MCF 10A (cell line): ENCODE measurements around the gene CDX2. TPM values are rescaled to one million over a fixed set of nuclear protein-coding genes. Genes with fewer than 3 reads are reported as not detected.

ENCODE experiments used
- BruUV-seq: library from RNA; stranded (reverse); fragments of 400-500 nt; replicated peaks from 2 replicates; lab custom pipeline; 2021; lab: Mats Ljungman, UMichigan
- CTCF ChIA-PET: fragments of 300-600 bp; sonication (Branson Sonifier 250); formaldehyde crosslinking; extraction: SDS; loops from one replicate; lab custom pipeline; 2021; ENCODE audit warnings: antibody characterized with exemption, inconsistent platforms; lab: Yijun Ruan, JAX
- POLR2A ChIA-PET: fragments of 300-600, 350-650 bp; sonication (Branson Sonifier 250); formaldehyde crosslinking; extraction: SDS; loops from one replicate; lab custom pipeline; 2020; ENCODE audit warnings: antibody characterized with exemption, inconsistent platforms; lab: Yijun Ruan, JAX
- DNase-seq: peaks from one replicate; pipeline ENCODE4 v3.0.0-alpha.2; 2018; ENCODE audit not compliant: unreplicated experiment
- H3K27ac Mint-ChIP-seq: one replicate; pipeline ENCODE4 v1.8.0; 2022; ENCODE audit warnings: mild to moderate bottlenecking, low read depth, mixed read lengths; ENCODE audit not compliant: unreplicated experiment
- H3K27me3 Mint-ChIP-seq: one replicate; pipeline ENCODE4 v1.8.0; 2022; ENCODE audit warnings: mixed read lengths; ENCODE audit not compliant: insufficient read depth, unreplicated experiment
- H3K36me3 Mint-ChIP-seq: one replicate; pipeline ENCODE4 v1.8.0; 2022; ENCODE audit warnings: mild to moderate bottlenecking, moderate library complexity, mixed read lengths; ENCODE audit not compliant: insufficient read depth, unreplicated experiment
- H3K4me1 Mint-ChIP-seq: one replicate; pipeline ENCODE4 v1.8.0; 2022; ENCODE audit warnings: mixed read lengths; ENCODE audit not compliant: insufficient read depth, unreplicated experiment
- H3K4me3 Mint-ChIP-seq: one replicate; pipeline ENCODE4 v1.8.0; 2022; ENCODE audit warnings: mild to moderate bottlenecking, moderate library complexity, mixed read lengths; ENCODE audit not compliant: unreplicated experiment
- H3K9me3 Mint-ChIP-seq: one replicate; pipeline ENCODE4 v1.8.0; 2022; ENCODE audit warnings: mixed read lengths; ENCODE audit not compliant: unreplicated experiment
- intact Hi-C: fragments of 100-400 bp; cut with micrococcal nuclease; formaldehyde crosslinking; loops from 2 replicates; pipeline ENCODE4 v1.14.1; 2022
- total RNA-seq: library from RNA; stranded (reverse); gene quantifications from 2 replicates; pipeline ENCODE4 v1.2.3, GENCODE V29; 2022
- TF ChIP-seq, protein P1 (sequence below): fragments of 200-600 bp; IDR thresholded peaks from one replicate; pipeline ENCODE4 v1.8.0; 2022; ENCODE audit warnings: antibody characterized with exemption, mild to moderate bottlenecking; ENCODE audit not compliant: unreplicated experiment

CDX2 gene
- total RNA-seq, 1 experiment from 2014 or later: not detected

DNA sequence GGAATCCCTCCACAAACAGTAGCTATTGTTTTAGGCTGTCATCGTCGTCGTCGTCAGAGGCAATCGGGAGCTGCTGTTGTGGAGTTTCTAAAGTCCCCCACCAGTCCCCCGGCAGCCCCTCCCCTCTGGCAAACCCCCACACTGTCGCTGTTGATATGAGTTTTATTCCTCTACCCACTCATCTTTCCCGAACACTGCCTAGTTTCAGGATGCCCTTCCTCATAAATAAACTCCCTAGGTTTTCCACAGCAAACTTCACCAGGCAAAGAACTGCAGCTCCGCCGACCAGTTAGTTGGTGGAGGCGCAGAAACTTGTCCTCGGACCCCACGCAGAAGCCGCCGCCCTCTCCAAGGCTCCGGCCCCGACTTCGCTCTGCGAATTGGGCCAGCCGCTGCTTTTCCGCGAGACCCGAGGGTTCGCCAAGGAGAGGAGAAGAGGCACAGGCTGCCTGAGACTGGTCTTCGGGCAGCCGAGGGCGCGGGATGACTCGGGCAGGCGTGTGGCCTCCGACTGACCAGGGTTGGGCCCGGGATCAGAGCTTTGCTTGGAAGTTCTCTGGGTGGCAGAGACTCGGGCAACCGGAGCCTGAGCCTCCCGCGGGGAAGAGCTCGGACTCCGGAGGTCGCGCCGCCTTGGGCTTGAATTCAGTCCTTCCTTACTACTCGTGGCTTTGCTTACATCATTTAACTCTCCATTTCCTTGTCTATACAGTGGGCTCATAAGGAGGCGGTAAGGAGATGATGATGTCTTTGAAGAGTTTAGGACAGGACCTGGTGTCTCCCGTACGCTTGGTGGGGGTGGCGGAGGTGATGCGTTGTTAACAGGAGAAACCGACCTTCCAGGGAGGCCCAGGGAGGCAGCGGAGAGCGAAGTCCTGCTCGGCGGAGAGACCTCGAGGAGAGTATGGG, 41.4 kb downstream of the CDX2 start:
- no peaks in the 10 kb centered on the region for H3K9me3 Mint-ChIP-seq
- POLR2A ChIA-PET: interaction anchor here (0.5 kb wide), 1 partner anchor 1706 kb away, joined by 3 read pairs; the partner anchor contains the start of gene RNF6
- H3K27me3 Mint-ChIP-seq: peaks cover 75% of the 10 kb centered on the region
- no peak for DNase-seq
- peaks cover 6% of the 10 kb centered on the region for H3K36me3 Mint-ChIP-seq
- CTCF ChIA-PET: no interaction called here
- no peaks in the 10 kb centered on the region for H3K4me1 Mint-ChIP-seq
- BruUV-seq: no TSS peak
- no peak overlapping the region for H3K4me3 Mint-ChIP-seq
- intact Hi-C loops: no loop called here
- TF ChIP-seq, protein P1, sequence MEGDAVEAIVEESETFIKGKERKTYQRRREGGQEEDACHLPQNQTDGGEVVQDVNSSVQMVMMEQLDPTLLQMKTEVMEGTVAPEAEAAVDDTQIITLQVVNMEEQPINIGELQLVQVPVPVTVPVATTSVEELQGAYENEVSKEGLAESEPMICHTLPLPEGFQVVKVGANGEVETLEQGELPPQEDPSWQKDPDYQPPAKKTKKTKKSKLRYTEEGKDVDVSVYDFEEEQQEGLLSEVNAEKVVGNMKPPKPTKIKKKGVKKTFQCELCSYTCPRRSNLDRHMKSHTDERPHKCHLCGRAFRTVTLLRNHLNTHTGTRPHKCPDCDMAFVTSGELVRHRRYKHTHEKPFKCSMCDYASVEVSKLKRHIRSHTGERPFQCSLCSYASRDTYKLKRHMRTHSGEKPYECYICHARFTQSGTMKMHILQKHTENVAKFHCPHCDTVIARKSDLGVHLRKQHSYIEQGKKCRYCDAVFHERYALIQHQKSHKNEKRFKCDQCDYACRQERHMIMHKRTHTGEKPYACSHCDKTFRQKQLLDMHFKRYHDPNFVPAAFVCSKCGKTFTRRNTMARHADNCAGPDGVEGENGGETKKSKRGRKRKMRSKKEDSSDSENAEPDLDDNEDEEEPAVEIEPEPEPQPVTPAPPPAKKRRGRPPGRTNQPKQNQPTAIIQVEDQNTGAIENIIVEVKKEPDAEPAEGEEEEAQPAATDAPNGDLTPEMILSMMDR: no peak
- H3K27ac Mint-ChIP-seq: no peak overlapping the region

DNA sequence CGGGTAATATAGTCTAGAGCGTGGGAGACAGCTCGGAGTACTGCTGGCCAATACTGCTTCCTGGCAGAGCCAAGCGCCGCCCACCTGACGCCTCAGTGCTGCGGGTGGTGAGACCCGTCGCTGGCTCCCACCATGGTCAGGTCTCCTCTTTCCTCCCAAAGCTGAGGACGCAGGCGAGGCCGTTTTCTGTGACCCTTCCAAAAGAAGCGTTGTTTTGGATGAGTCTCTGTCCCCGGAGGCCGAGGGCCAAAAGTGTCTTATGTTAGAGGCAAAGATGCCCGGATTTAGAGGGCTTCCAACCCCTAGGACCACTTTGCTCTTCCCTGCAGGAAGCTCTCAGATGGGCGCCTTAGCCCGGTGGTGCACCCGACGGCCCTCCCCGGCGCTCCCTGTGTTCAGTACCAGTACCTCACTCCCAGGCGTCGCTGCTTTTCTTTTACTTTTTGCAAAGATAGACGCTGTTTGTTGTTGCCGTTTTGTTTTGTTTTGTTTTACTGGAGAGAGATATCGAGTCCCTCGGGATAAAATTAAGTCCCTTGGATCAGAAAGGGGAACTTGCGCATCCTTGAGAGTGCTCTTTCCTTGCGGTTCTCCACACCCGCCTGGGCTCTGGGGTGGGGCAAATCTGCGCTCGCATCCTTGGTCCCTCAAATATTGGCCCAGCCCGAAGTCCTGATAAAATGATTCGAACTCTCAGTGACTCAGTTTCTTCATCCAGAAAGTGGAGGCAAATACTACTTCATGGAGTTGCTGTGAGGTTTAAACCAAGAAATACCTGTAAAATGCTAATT, 42.3 kb downstream of the CDX2 start:
- H3K36me3 Mint-ChIP-seq: peaks cover 6% of the 10 kb centered on the region
- no peak overlapping the region for H3K27ac Mint-ChIP-seq
- no TSS peak for BruUV-seq
- TF ChIP-seq, protein P1: no peak
- H3K27me3 Mint-ChIP-seq: peaks cover 81% of the 10 kb centered on the region
- CTCF ChIA-PET: interaction anchor here (0.8 kb wide), 1 partner anchor 156 kb away, joined by 4 read pairs; no protein-coding TSS in a partner anchor
- no peak for DNase-seq
- H3K4me1 Mint-ChIP-seq: no peaks in the 10 kb centered on the region
- intact Hi-C loops: no loop called here
- POLR2A ChIA-PET: no interaction called here
- no peaks in the 10 kb centered on the region for H3K9me3 Mint-ChIP-seq
- H3K4me3 Mint-ChIP-seq: no peak overlapping the region

DNA sequence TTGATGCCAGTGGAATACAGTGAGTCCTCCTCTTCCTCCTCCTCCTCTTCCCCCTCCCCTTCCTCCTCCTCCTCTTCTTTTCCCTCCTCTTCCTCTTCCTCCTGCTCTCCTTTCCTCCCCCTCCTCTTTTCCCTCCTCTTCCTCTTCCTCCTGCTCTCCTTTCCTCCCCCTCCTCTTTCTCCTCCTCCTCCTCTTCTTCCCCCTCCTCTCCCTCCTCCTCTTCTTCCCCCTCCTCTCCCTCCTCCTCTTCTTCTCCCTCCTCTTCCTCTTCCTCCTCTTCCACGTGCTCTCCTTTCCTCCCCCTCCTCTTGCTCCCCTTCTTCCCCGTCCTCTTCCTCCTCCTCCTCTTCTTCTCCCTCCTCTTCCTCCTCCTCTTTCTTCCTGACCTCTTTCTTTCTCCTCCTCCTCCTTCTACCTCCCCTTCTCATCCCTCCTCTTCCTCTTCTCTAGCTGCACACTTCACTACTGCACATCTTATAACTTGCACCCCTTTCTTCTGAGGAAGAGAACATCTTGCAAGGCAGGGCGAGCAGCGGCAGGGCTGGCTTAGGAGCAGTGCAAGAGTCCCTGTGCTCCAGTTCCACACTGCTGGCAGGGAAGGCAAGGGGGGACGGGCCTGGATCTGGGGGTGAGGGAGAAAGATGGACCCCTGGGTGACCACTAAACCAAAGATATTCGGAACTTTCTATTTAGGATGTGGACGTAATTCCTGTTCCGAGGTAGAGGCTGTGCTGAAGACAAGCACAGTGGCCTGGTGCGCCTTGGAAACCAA, 43.7 kb downstream of the CDX2 start:
- POLR2A ChIA-PET: no interaction called here
- Mint-ChIP-seq H3K27ac (no peak overlapping the region), H3K27me3 (peaks cover 88% of the 10 kb centered on the region), H3K4me1 (peaks cover 4% of the 10 kb centered on the region), H3K36me3 (peaks cover 6% of the 10 kb centered on the region), H3K4me3 (no peak overlapping the region), H3K9me3 (no peaks in the 10 kb centered on the region)
- no TSS peak for BruUV-seq
- TF ChIP-seq, protein P1: no peak
- intact Hi-C loops: no loop called here
- no peak for DNase-seq
- CTCF ChIA-PET: no interaction called here
